H1 (cell line): ENCODE results near the gene LRRC74B. TPM values are rescaled to one million over a fixed set of nuclear protein-coding genes. Genes with fewer than 3 reads are reported as not detected.

Experiments used
- CTCF ChIA-PET: fragments of 300-600 bp; sonication (Branson Sonifier 250); formaldehyde crosslinking; loops from one replicate; lab custom pipeline; 2021; ENCODE audit not compliant: partially characterized antibody; lab: Charles Lee
- POLR2A ChIA-PET: fragments of 300-600 bp; sonication (Branson Sonifier 250); formaldehyde crosslinking; loops from one replicate; lab custom pipeline; 2021; ENCODE audit warnings: inconsistent platforms; ENCODE audit not compliant: partially characterized antibody; lab: Charles Lee
- DNase-seq, 2 experiments: peaks; one replicate each; pipeline versions ENCODE4 v3.0.0 to v3.0.0-alpha.2; 2010 to 2022; ENCODE audit warnings: low spot score in 2 of 2, low read depth in 1 of 2, mixed read lengths in 1 of 2
- FAIRE-seq: peaks from 2 replicates; lab custom pipeline; 2011; peaks lifted over from hg19 to GRCh38; lab: Jason Lieb, UNC
- H2AFZ ChIP-seq: 2 replicates; pipeline ENCODE4 v1.8.1; 2012; ENCODE audit warnings: low read length, inconsistent platforms
- H2AK5ac ChIP-seq: 2 replicates; pipeline ENCODE4 v1.6.1; 2013; ENCODE audit warnings: low read depth, low read length
- H2BK120ac ChIP-seq: replicated peaks from 2 replicates; pipeline ENCODE3; 2013; ENCODE audit warnings: low read depth, low read length, inconsistent platforms
- H2BK12ac ChIP-seq: 2 replicates; pipeline ENCODE4 v1.6.1; 2013; ENCODE audit warnings: low read depth, low read length
- H2BK15ac ChIP-seq: 2 replicates; pipeline ENCODE4 v1.6.1; 2013; ENCODE audit warnings: low read length
- H2BK20ac ChIP-seq: 2 replicates; pipeline ENCODE4 v1.6.1; 2013; ENCODE audit warnings: low read length
- H2BK5ac ChIP-seq: 2 replicates; pipeline ENCODE4 v1.6.1; 2013; ENCODE audit warnings: low read depth, low read length
- H3K14ac ChIP-seq: 2 replicates; pipeline ENCODE4 v1.6.1; 2013; ENCODE audit warnings: inconsistent platforms; ENCODE audit not compliant: insufficient read length
- H3K18ac ChIP-seq: 2 replicates; pipeline ENCODE4 v1.6.1; 2013; ENCODE audit warnings: low read length; ENCODE audit errors: extremely low read depth
- H3K23ac ChIP-seq: 2 replicates; pipeline ENCODE4 v1.6.1; 2013; ENCODE audit warnings: inconsistent platforms; ENCODE audit not compliant: insufficient read length
- H3K23me2 ChIP-seq: 2 replicates; pipeline ENCODE4 v1.6.1; 2013; ENCODE audit warnings: low read depth, low read length
- H3K27ac ChIP-seq: 2 replicates; pipeline ENCODE4 v1.6.1; 2011; ENCODE audit warnings: low read depth, low read length, inconsistent platforms
- H3K27me3 ChIP-seq, 4 experiments: replicated peaks in 1 of 4; 1 replicate in 1 of 4; 2 replicates in 3 of 4; pipeline versions ENCODE4 v1.6.1 to v1.8.1; 2011 to 2013; ENCODE audit warnings: low read length in 3 of 4, mild to moderate bottlenecking in 3 of 4, inconsistent platforms in 2 of 4, mixed read lengths in 2 of 4, moderate library complexity in 1 of 4; ENCODE audit not compliant: control insufficient read depth in 3 of 4, insufficient read depth in 3 of 4; ENCODE audit errors: extremely low read depth in 1 of 4
- H3K36me3 ChIP-seq, 4 experiments: 2 replicates each; pipeline versions ENCODE4 v1.6.1 to v1.8.1; 2011 to 2013; ENCODE audit warnings: mild to moderate bottlenecking in 4 of 4, low read length in 3 of 4, moderate library complexity in 2 of 4, control low read depth in 1 of 4, inconsistent platforms in 1 of 4; ENCODE audit not compliant: insufficient read depth in 4 of 4, control insufficient read depth in 2 of 4
- H3K4ac ChIP-seq: replicated peaks from 2 replicates; pipeline ENCODE3; 2013; ENCODE audit warnings: low read length, low read depth, mixed read lengths, inconsistent platforms; ENCODE audit not compliant: insufficient read length
- H3K4me1 ChIP-seq, 4 experiments: replicated peaks in 1 of 4; 1 replicate in 1 of 4; 2 replicates in 3 of 4; pipeline versions ENCODE4 v1.6.1 to v1.8.1; 2011 to 2013; ENCODE audit warnings: low read length in 3 of 4, inconsistent platforms in 2 of 4, mixed read lengths in 1 of 4; ENCODE audit not compliant: insufficient read depth in 4 of 4, control insufficient read depth in 3 of 4
- H3K4me2 ChIP-seq, 2 experiments: 2 replicates each; pipeline versions ENCODE4 v1.6.1 to v1.8.1; 2011 to 2013; ENCODE audit warnings: low read depth in 2 of 2, low read length in 2 of 2, control low read depth in 1 of 2, inconsistent platforms in 1 of 2, mild to moderate bottlenecking in 1 of 2; ENCODE audit not compliant: insufficient read depth in 1 of 2
- H3K4me3 ChIP-seq, 4 experiments: fragments of 200-600, 300-600 bp in 1 of 4; sonication (generic), shearing (Covaris generic), sonication (Bioruptor Twin) in 1 of 4; 2 replicates each; pipeline versions ENCODE4 v1.5.1 to v1.8.1; 2011 to 2016; ENCODE audit warnings: low read length in 4 of 4, low read depth in 3 of 4, control low read depth in 2 of 4, inconsistent platforms in 2 of 4, mild to moderate bottlenecking in 2 of 4, mixed read lengths in 1 of 4, moderate library complexity in 1 of 4; ENCODE audit not compliant: insufficient read depth in 2 of 4; ENCODE audit errors: extremely low read depth in 1 of 4
- H3K56ac ChIP-seq: replicated peaks from 2 replicates; pipeline ENCODE3; 2013; ENCODE audit warnings: low read depth, mild to moderate bottlenecking, mixed read lengths, low read length, inconsistent platforms; ENCODE audit not compliant: insufficient read length
- H3K79me1 ChIP-seq: 2 replicates; pipeline ENCODE4 v1.6.1; 2013; ENCODE audit warnings: low read depth, low read length, control low read depth
- H3K79me2 ChIP-seq, 2 experiments: 2 replicates each; pipeline versions ENCODE4 v1.6.1 to v1.8.1; 2012 to 2013; ENCODE audit warnings: low read length in 2 of 2, mild to moderate bottlenecking in 2 of 2, inconsistent platforms in 1 of 2; ENCODE audit not compliant: insufficient read depth in 2 of 2, control insufficient read depth in 1 of 2
- H3K9ac ChIP-seq, 4 experiments: replicated peaks in 1 of 4; 1 replicate in 1 of 4; 2 replicates in 3 of 4; pipeline versions ENCODE4 v1.6.1 to v1.8.1; 2011 to 2013; ENCODE audit warnings: low read depth in 3 of 4, low read length in 3 of 4, control low read depth in 2 of 4, mild to moderate bottlenecking in 2 of 4, moderate library complexity in 2 of 4, inconsistent platforms in 1 of 4; ENCODE audit errors: extremely low read depth in 1 of 4
- H3K9me3 ChIP-seq, 2 experiments: 2 replicates each; pipeline versions ENCODE4 v1.6.1 to v1.8.1; 2012 to 2013; ENCODE audit warnings: mild to moderate bottlenecking in 2 of 2, moderate library complexity in 2 of 2, control low read depth in 1 of 2, inconsistent platforms in 1 of 2, low read depth in 1 of 2, low read length in 1 of 2, mixed read lengths in 1 of 2; ENCODE audit not compliant: insufficient read depth in 2 of 2
- H4K20me1 ChIP-seq, 2 experiments: replicated peaks in 1 of 2; 2 replicates each; pipeline versions ENCODE3 to v1.8.1; 2011 to 2013; ENCODE audit warnings: inconsistent platforms in 2 of 2, low read length in 2 of 2, mild to moderate bottlenecking in 1 of 2; ENCODE audit not compliant: insufficient read depth in 2 of 2, control insufficient read depth in 1 of 2
- H4K5ac ChIP-seq: 2 replicates; pipeline ENCODE4 v1.6.1; 2013; ENCODE audit warnings: low read length, low read depth, mixed read lengths, inconsistent platforms; ENCODE audit not compliant: insufficient read length
- H4K8ac ChIP-seq: 2 replicates; pipeline ENCODE4 v1.8.0; 2013; ENCODE audit warnings: mild to moderate bottlenecking, moderate library complexity, low read length, inconsistent platforms; ENCODE audit not compliant: insufficient read depth; ENCODE audit errors: extremely low read depth
- H4K91ac ChIP-seq: replicated peaks from 2 replicates; pipeline ENCODE3; 2013; ENCODE audit warnings: low read length, mixed read lengths, inconsistent platforms; ENCODE audit not compliant: insufficient read length
- ATF2 ChIP-seq: IDR thresholded peaks from 2 replicates; pipeline ENCODE4 v1.6.1; 2012; ENCODE audit warnings: low read length, inconsistent platforms
- KDM1A ChIP-seq: fragments of 200-600, 300-600 bp; sonication (generic); IDR thresholded peaks from 2 replicates; pipeline ENCODE4 v1.7.1; 2016; ENCODE audit warnings: mild to moderate bottlenecking, low read length, borderline replicate concordance
- MAX ChIP-seq: IDR thresholded peaks from 2 replicates; pipeline ENCODE4 v1.6.1; 2012; ENCODE audit warnings: inconsistent platforms
- NRF1 ChIP-seq: IDR thresholded peaks from 2 replicates; pipeline ENCODE4 v1.6.1; 2011; ENCODE audit warnings: mild to moderate bottlenecking, low read depth, low read length, improper control_type of control experiment
- PHF8 ChIP-seq: fragments of 200-600 bp; sonication (generic); conservative IDR thresholded peaks from 2 replicates; pipeline ENCODE4 v1.7.1; 2012; ENCODE audit warnings: low read depth, mild to moderate bottlenecking, inconsistent platforms, low read length, moderate library complexity
- POLR2AphosphoS5 ChIP-seq: IDR thresholded peaks from 2 replicates; pipeline ENCODE4 v1.6.1; 2011; ENCODE audit warnings: low read depth, low read length
- TEAD4 ChIP-seq: IDR thresholded peaks from 2 replicates; pipeline ENCODE4 v1.6.1; 2012; ENCODE audit warnings: low read depth, low read length, inconsistent platforms, mixed read lengths
- WGBS, 2 experiments: shearing (Covaris generic) in 1 of 2; methylation state at CpG; one replicate each; pipeline versions ENCODE4 v1.1.6 to v1.1.7; 2013 to 2015; ENCODE audit warnings: low lambda C conversion rate in 2 of 2, mixed read lengths in 2 of 2, inconsistent platforms in 1 of 2, low coverage in 1 of 2, missing lambda C conversion rate in 1 of 2; ENCODE audit not compliant: insufficient replicate concordance in 2 of 2, insufficient coverage in 1 of 2, insufficient read length in 1 of 2; ENCODE audit errors: extremely low coverage in 1 of 2, missing lambda C conversion rate in 1 of 2; 5-methylcytosine and 5-hydroxymethylcytosine counted together
- polyA plus RNA-seq, 7 experiments: library from polyadenylated mRNA; depleted of rRNA in 3 of 7; stranded (reverse) in 5 of 7; unstranded in 2 of 7; fragments of >200 nt in 5 of 7; fragments of 200-250 nt in 2 of 7; gene quantifications; 1 replicate in 5 of 7; 2 replicates in 1 of 7; 4 replicates in 1 of 7; pipeline versions ENCODE4 v1.2.1 to v1.2.3, GENCODE V29; 2011 to 2013; ENCODE audit warnings: missing spikeins in 2 of 7, mixed read lengths in 2 of 7
- total RNA-seq: library from RNA; stranded (reverse); fragmentation: NEBNext Ultra II Directional; extraction: Animal tissue kit (Norgen Biotek cat#: 25700); gene quantifications from 2 replicates; pipeline ENCODE4 v1.2.1, GENCODE V29; 2021

The LRRC74B gene
- total and polyA plus RNA-seq, 2 of the 8 experiments (the other 6 are each of a cell fraction or from before 2014, with no cell fraction given), result not detected

DNA sequence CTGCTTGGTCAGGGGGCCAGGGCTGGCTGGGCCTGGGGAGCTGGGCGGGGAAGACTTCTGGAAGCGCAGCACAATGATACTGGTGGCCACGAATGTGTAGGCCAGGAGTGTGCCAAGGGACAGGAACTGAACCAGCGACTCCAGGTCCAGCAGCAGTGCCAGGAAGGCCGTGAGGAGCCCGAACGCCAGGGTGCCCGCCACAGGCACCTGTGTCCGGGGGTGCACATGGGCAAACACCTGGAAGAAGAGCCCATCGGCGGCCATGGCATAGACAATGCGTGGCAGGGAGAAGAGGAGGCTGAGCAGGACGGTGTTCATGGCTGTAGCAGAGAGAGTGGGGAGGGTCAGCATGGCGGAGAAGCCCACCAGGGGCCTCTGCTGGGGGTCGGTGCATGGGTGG is 15.7 kb upstream of the LRRC74B start:
- CTCF ChIA-PET, result interaction anchor here (1.0 to 1.5 kb wide), 2 partner anchors 9 to 15 kb away, joined by 4 read pairs; no protein-coding TSS in a partner anchor
- Histone ChIP-seq H3K79me2 (no peaks in the 10 kb centered on the region), H3K18ac (no peak overlapping the region), H2BK12ac (no peak overlapping the region), H3K4ac (peak overlapping the region; percentile 46), H2BK5ac (no peak overlapping the region), H2BK120ac (no peak overlapping the region), H3K4me3 (no peak overlapping the region), H4K20me1 (no peaks in the 10 kb centered on the region), H3K4me2 (no peak overlapping the region), H3K23me2 (peaks cover 9% of the 10 kb centered on the region; the same call in 1 of the 2 replicates), H3K9ac (no peak overlapping the region), H3K4me1 (peaks cover 0 to 5% (median 3%) of the 10 kb centered on the region in 4 experiments; a peak in 3 of 7 replicates), H3K9me3 (no peaks in the 10 kb centered on the region), H3K27me3 (peaks cover 6 to 31% (median 26%) of the 10 kb centered on the region in 4 experiments), H3K79me1 (no peaks in the 10 kb centered on the region), H3K56ac (no peak overlapping the region), H3K27ac (no peak overlapping the region), H3K14ac (no peak overlapping the region), H3K36me3 (no peaks in the 10 kb centered on the region), H2BK20ac (no peak overlapping the region; the same call in 1 of the 2 replicates), H3K23ac (no peak overlapping the region), H4K91ac (no peak overlapping the region), H2BK15ac (no peak overlapping the region; the same call in 1 of the 2 replicates), H4K8ac (peak overlapping the region; percentile 79; the same call in 1 of the 2 replicates), H2AFZ (no peak overlapping the region), H2AK5ac (no peak overlapping the region), H4K5ac (no peak overlapping the region)
- POLR2A ChIA-PET, result interaction anchor here (0.6 kb wide), 1 partner anchor 33 kb away, joined by 3 read pairs; no protein-coding TSS in a partner anchor
- FAIRE-seq, result no peak
- no peak for DNase-seq
- WGBS, 2 experiments, result 85% methylated on average over 11 of the region's 15 CpGs; no CpG with 5 or more reads in 1 of the 2 experiments
- TF ChIP-seq MAX (no peak), TEAD4 (no peak), PHF8 (no peak), POLR2AphosphoS5 (no peak), ATF2 (no peak), KDM1A (no peak), NRF1 (no peak)
